ENCODE data around the gene EEF1A1. TPM values are rescaled to one million over a fixed set of nuclear protein-coding genes. Genes with fewer than 3 reads are reported as not detected.

EEF1A1 gene
- total and polyA plus RNA-seq, 2 of the 4 experiments (the other 2 are of a cell fraction) = 14,757 to 30,152 TPM

DNA sequence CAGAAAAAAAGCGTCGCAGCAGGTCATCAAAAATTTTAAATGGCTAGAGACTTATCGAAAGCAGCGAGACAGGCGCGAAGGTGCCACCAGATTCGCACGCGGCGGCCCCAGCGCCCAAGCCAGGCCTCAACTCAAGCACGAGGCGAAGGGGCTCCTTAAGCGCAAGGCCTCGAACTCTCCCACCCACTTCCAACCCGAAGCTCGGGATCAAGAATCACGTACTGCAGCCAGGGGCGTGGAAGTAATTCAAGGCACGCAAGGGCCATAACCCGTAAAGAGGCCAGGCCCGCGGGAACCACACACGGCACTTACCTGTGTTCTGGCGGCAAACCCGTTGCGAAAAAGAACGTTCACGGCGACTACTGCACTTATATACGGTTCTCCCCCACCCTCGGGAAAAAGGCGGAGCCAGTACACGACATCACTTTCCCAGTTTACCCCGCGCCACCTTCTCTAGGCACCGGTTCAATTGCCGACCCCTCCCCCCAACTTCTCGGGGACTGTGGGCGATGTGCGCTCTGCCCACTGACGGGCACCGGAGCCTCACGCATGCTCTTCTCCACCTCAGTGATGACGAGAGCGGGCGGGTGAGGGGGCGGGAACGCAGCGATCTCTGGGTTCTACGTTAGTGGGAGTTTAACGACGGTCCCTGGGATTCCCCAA is at the start of gene EEF1A1 (continued):
- TF ChIP-seq, protein P1, sequence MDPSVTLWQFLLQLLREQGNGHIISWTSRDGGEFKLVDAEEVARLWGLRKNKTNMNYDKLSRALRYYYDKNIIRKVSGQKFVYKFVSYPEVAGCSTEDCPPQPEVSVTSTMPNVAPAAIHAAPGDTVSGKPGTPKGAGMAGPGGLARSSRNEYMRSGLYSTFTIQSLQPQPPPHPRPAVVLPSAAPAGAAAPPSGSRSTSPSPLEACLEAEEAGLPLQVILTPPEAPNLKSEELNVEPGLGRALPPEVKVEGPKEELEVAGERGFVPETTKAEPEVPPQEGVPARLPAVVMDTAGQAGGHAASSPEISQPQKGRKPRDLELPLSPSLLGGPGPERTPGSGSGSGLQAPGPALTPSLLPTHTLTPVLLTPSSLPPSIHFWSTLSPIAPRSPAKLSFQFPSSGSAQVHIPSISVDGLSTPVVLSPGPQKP (IDR thresholded peaks at IDR 0.05; ENCODE audit: borderline replicate concordance, low read depth, low read length) = no peak
- peak; percentile 69; the same call in 1 of the 2 replicates for TF ChIP-seq BHLHE40 (IDR thresholded peaks at IDR 0.05; ENCODE audit: low read depth, low read length)

DNA sequence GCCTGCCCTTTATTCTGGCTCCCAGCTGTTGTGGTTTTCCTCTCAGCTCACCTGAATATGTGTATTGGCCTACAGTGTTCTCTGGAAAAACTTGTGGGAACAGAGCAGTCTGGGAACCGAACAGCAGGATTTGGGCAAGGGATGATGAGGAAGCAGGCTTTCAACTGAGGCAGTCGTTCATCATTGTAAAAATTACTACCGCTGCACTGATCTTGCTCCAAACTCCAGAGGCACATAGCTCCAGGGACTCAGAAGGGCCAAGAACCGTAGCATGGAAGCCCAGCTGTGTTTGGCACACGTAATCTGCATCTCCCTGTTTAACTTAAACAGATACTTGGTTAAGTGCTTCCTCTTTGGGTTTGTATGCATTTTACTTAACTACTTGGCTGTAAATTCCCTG is 48.3 kb upstream of the EEF1A1 start:
- BruUV-seq (replicated peaks) = no TSS peak
- POLR2A ChIA-PET (ENCODE audit: unreplicated experiment) = interaction anchor here (1.0 kb wide), 1 partner anchor 48 kb away, joined by 5 read pairs; no protein-coding TSS in a partner anchor
- in situ Hi-C loops (cut with MboI; ENCODE audit: low sequenced_read_pairs) (no loop called here), intact Hi-C loops (cut with micrococcal nuclease) (no loop called here), dilution Hi-C loops (cut with HindIII; ENCODE audit: low sequenced_read_pairs, unreplicated experiment) (no loop called here)
- no peak overlapping the region for H3K4me3 ChIP-seq (ENCODE audit: insufficient read depth, low read depth, low read length)
- H3K79me1 ChIP-seq (ENCODE audit: low read depth in 1 of 2, low read length in 2 of 2) = 0 out of 4 replicates have a peak, but pooled peaks cover 0 to 4% of the 10 kb centered on the region in 2 experiments
- no peak overlapping the region; the same call in 1 of the 2 replicates for H2BK120ac ChIP-seq (ENCODE audit: low read depth, low read length)
- H3K4ac ChIP-seq (ENCODE audit: low read depth, low read length) = peak overlapping the region; percentile 56; the same call in 1 of the 2 replicates
- H4K20me1 ChIP-seq (ENCODE audit: insufficient read depth, low read length) = no peaks in the 10 kb centered on the region
- H2BK15ac ChIP-seq (ENCODE audit: low read depth, low read length) = peak overlapping the region; percentile 20; the same call in 1 of the 3 replicates
- peak overlapping the region; percentile 36 for H2AFZ ChIP-seq (replicated peaks; ENCODE audit: low read length, poor library complexity)
- no peak overlapping the region for H3K27ac ChIP-seq (ENCODE audit: insufficient read depth, low read length)
- no peaks in the 10 kb centered on the region for H3K36me3 ChIP-seq (ENCODE audit: control insufficient read depth, insufficient read depth, low read length)
- peaks cover 9% of the 10 kb centered on the region for H3K4me1 ChIP-seq (ENCODE audit: control insufficient read depth, insufficient read depth, low read length)
- no peak overlapping the region for H3K4me2 ChIP-seq (ENCODE audit: low read depth, low read length)
- WGBS, 2 experiments (ENCODE audit: extremely low coverage in 2 of 2, insufficient read length in 1 of 2) = 73% methylated on average over 4 of the region's 5 CpGs; no CpG with 5 or more reads in 1 of the 2 experiments
- H3K56ac ChIP-seq (ENCODE audit: extremely low read depth, insufficient read depth, low read length) = no peak overlapping the region
- peak overlapping the region; percentile 28; the same call in 1 of the 2 replicates for H4K91ac ChIP-seq (ENCODE audit: insufficient read depth, low read depth, low read length)
- no peak for ATAC-seq (ENCODE audit: low read depth)
- H3K14ac ChIP-seq (replicated peaks; ENCODE audit: low read depth, low read length) = no peak overlapping the region; the same call in 1 of the 2 replicates
- no peak overlapping the region for H2BK5ac ChIP-seq (ENCODE audit: low read depth, low read length, poor library complexity, severe bottlenecking)
- H2AK9ac ChIP-seq (replicated peaks; ENCODE audit: low read depth, low read length, poor library complexity) = no peak overlapping the region
- DNase-seq = no peak
- no peak overlapping the region for H3K23ac ChIP-seq (ENCODE audit: low read depth, low read length)
- H3K9me3 ChIP-seq (ENCODE audit: control insufficient read depth, insufficient read depth, low read length) = no peaks in the 10 kb centered on the region
- CTCF ChIA-PET = no interaction called here
- H2AK5ac ChIP-seq (ENCODE audit: low read depth, low read length) = peak overlapping the region; percentile 48; the same call in 1 of the 2 replicates
- H4K8ac ChIP-seq (ENCODE audit: low read depth in 2 of 2, low read length in 2 of 2) = peak overlapping the region in 1 of 2 experiments; percentile 9; a peak in 1 of 4 replicates
- no peaks in the 10 kb centered on the region for H3K27me3 ChIP-seq (ENCODE audit: control insufficient read depth, insufficient read depth, low read length)
- H2BK20ac ChIP-seq (ENCODE audit: low read depth, low read length) = peak overlapping the region; percentile 6; the same call in 1 of the 2 replicates
- peaks cover 12% of the 10 kb centered on the region for H3K9me1 ChIP-seq (ENCODE audit: insufficient read depth, low read length)
- H3K9ac ChIP-seq (ENCODE audit: low read depth, low read length) = no peak overlapping the region
- H3K18ac ChIP-seq (ENCODE audit: low read depth, low read length) = no peak overlapping the region
- H4K5ac ChIP-seq (ENCODE audit: low read depth, low read length) = no peak overlapping the region
- TF ChIP-seq NFE2L2 (IDR thresholded peaks at IDR 0.05; ENCODE audit: low read depth, low read length) (no peak), CEBPB (IDR thresholded peaks at IDR 0.05; ENCODE audit: low read depth, low read length) (no peak), RCOR1 (IDR thresholded peaks at IDR 0.05; ENCODE audit: insufficient replicate concordance, low read length) (no peak), POLR2A (IDR thresholded peaks at IDR 0.05; ENCODE audit: low read depth, low read length) (no peak), MAFK (IDR thresholded peaks at IDR 0.05; ENCODE audit: low read depth, low read length) (no peak), CHD1 (IDR thresholded peaks at IDR 0.05; ENCODE audit: low read depth, low read length) (no peak), SMC3 (IDR thresholded peaks at IDR 0.05; ENCODE audit: low read depth, low read length) (no peak), MXI1 (IDR thresholded peaks at IDR 0.05; ENCODE audit: borderline replicate concordance, low read depth, low read length) (no peak), MAZ (IDR thresholded peaks at IDR 0.05; ENCODE audit: borderline replicate concordance, low read depth, low read length) (no peak), RFX5 (IDR thresholded peaks at IDR 0.05; ENCODE audit: low read depth, low read length) (no peak), RAD21 (IDR thresholded peaks at IDR 0.05; ENCODE audit: low read length) (no peak), FOS (IDR thresholded peaks at IDR 0.05; ENCODE audit: low read depth, low read length) (no peak)
- TF ChIP-seq, protein P2, sequence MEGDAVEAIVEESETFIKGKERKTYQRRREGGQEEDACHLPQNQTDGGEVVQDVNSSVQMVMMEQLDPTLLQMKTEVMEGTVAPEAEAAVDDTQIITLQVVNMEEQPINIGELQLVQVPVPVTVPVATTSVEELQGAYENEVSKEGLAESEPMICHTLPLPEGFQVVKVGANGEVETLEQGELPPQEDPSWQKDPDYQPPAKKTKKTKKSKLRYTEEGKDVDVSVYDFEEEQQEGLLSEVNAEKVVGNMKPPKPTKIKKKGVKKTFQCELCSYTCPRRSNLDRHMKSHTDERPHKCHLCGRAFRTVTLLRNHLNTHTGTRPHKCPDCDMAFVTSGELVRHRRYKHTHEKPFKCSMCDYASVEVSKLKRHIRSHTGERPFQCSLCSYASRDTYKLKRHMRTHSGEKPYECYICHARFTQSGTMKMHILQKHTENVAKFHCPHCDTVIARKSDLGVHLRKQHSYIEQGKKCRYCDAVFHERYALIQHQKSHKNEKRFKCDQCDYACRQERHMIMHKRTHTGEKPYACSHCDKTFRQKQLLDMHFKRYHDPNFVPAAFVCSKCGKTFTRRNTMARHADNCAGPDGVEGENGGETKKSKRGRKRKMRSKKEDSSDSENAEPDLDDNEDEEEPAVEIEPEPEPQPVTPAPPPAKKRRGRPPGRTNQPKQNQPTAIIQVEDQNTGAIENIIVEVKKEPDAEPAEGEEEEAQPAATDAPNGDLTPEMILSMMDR (conservative IDR thresholded peaks at IDR 0.05; ENCODE audit: low read depth, low read length) = no peak

All from IMR-90 (cell line).